Smooth muscle cell (in vitro differentiated cells): ENCODE measurements around the gene TMEM156. TPM values are rescaled to one million over a fixed set of nuclear protein-coding genes. Genes with fewer than 3 reads are reported as not detected.
"Not testable (repeated sequence)": the region's sequence is repeated elsewhere in the genome, so short reads cannot be mapped to it uniquely, and the experiment has no call there.

Experiments
- DNase-seq: peaks from one replicate; lab custom pipeline; 2025; ENCODE audit not compliant: unreplicated experiment; lab: John Stamatoyannopoulos, UW
- H2AFZ ChIP-seq: fragments of 200-600 bp; sonication (generic); 2 replicates; pipeline ENCODE4 v1.6.0; 2016; ENCODE audit warnings: antibody characterized with exemption, low read depth, mild to moderate bottlenecking
- H3F3A ChIP-seq: fragments of 200-600 bp; sonication (generic); 2 replicates; pipeline ENCODE4 v1.6.0; 2017; ENCODE audit warnings: antibody characterized with exemption, low read depth
- H3K27ac ChIP-seq: fragments of 200-600 bp; sonication (generic); 2 replicates; pipeline ENCODE4 v1.5.1; 2016; ENCODE audit warnings: low read depth, mild to moderate bottlenecking
- H3K27me3 ChIP-seq: fragments of 200-600 bp; sonication (generic); 2 replicates; pipeline ENCODE4 v1.6.1; 2016; ENCODE audit warnings: low read depth, mild to moderate bottlenecking
- H3K36me3 ChIP-seq: fragments of 200-600 bp; sonication (generic); 2 replicates; pipeline ENCODE4 v1.5.1; 2016; ENCODE audit warnings: low read depth
- H3K4me1 ChIP-seq: fragments of 200-600 bp; sonication (generic); 2 replicates; pipeline ENCODE4 v1.5.1; 2016; ENCODE audit warnings: low read depth
- H3K4me2 ChIP-seq: fragments of 200-600 bp; sonication (generic); 2 replicates; pipeline ENCODE4 v1.6.0; 2016; ENCODE audit warnings: mild to moderate bottlenecking
- H3K4me3 ChIP-seq: fragments of 200-600 bp; sonication (generic); 2 replicates; pipeline ENCODE4 v1.5.1; 2016; ENCODE audit warnings: mild to moderate bottlenecking
- H3K79me2 ChIP-seq: fragments of 200-600 bp; sonication (generic); 2 replicates; pipeline ENCODE4 v1.6.0; 2016; ENCODE audit warnings: low read depth, mild to moderate bottlenecking
- H3K9ac ChIP-seq: fragments of 200-600 bp; sonication (generic); 2 replicates; pipeline ENCODE4 v1.6.0; 2016; ENCODE audit warnings: low read depth
- H3K9me3 ChIP-seq: fragments of 200-600 bp; sonication (generic); replicated peaks from 2 replicates; pipeline ENCODE4 v1.5.1; 2016; ENCODE audit warnings: low read depth
- H4K20me1 ChIP-seq: fragments of 200-600 bp; sonication (generic); 2 replicates; pipeline ENCODE4 v1.6.0; 2016; ENCODE audit warnings: low read depth
- WGBS: methylation state at CpG from one replicate; pipeline ENCODE4 v1.1.7; 2016; ENCODE audit warnings: low lambda C conversion rate; 5-methylcytosine and 5-hydroxymethylcytosine counted together
- polyA plus RNA-seq: library from polyadenylated mRNA; unstranded; fragments of >200 nt; fragmentation: Nextera tagmentation; extraction: Ambion mirVana; gene quantifications from 2 replicates; pipeline ENCODE4 v1.2.1, GENCODE V29; 2016
- total RNA-seq: library from RNA; depleted of rRNA; stranded (reverse); fragments of >200 nt; gene quantifications from 2 replicates; pipeline ENCODE4 v1.2.3, GENCODE V29; 2014
- TF ChIP-seq, protein P1 (sequence below): fragments of 200-600 bp; sonication (generic); IDR thresholded peaks from 2 replicates; pipeline ENCODE4 v1.5.1; 2017; ENCODE audit warnings: borderline replicate concordance, mild to moderate bottlenecking, antibody characterized with exemption; ENCODE audit not compliant: insufficient read depth, poor library complexity, severe bottlenecking

TMEM156 gene
- total and polyA plus RNA-seq, 2 experiments from 2014 or later: 0.04 TPM; not detected in 1

DNA sequence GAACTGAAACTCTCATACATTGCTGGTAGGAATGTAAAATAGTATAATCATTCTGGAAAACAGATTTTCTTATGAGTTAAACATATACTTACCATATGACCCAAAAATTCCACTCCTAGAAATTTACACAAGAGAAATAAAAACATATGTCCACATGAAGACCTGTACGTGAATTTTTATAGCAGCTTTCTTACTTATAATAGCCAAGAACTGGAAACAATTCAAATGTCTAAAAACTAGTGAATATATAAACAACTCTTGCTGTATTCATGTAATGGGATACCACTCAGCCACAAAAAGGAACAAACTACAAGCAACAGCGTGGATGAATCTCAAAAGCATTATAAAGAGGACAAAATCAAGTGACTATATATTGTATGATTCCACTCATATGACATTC, 27.5 kb downstream of the TMEM156 start:
- no peak overlapping the region for H3K4me2 ChIP-seq
- no peaks in the 10 kb centered on the region for H3K4me1 ChIP-seq
- WGBS: 86% methylated on average over 2 of the region's 2 CpGs
- H3K79me2 ChIP-seq: no peaks in the 10 kb centered on the region
- DNase-seq: no peak
- no peak overlapping the region for H3K27ac ChIP-seq
- no peaks in the 10 kb centered on the region for H4K20me1 ChIP-seq
- H3K9me3 ChIP-seq: no peaks in the 10 kb centered on the region
- TF ChIP-seq, protein P1, sequence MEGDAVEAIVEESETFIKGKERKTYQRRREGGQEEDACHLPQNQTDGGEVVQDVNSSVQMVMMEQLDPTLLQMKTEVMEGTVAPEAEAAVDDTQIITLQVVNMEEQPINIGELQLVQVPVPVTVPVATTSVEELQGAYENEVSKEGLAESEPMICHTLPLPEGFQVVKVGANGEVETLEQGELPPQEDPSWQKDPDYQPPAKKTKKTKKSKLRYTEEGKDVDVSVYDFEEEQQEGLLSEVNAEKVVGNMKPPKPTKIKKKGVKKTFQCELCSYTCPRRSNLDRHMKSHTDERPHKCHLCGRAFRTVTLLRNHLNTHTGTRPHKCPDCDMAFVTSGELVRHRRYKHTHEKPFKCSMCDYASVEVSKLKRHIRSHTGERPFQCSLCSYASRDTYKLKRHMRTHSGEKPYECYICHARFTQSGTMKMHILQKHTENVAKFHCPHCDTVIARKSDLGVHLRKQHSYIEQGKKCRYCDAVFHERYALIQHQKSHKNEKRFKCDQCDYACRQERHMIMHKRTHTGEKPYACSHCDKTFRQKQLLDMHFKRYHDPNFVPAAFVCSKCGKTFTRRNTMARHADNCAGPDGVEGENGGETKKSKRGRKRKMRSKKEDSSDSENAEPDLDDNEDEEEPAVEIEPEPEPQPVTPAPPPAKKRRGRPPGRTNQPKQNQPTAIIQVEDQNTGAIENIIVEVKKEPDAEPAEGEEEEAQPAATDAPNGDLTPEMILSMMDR: no peak
- H3F3A ChIP-seq: no peaks in the 10 kb centered on the region
- H3K9ac ChIP-seq: no peak overlapping the region
- H3K27me3 ChIP-seq: no peaks in the 10 kb centered on the region
- H3K36me3 ChIP-seq: no peaks in the 10 kb centered on the region
- no peak overlapping the region for H3K4me3 ChIP-seq
- no peak overlapping the region for H2AFZ ChIP-seq

DNA sequence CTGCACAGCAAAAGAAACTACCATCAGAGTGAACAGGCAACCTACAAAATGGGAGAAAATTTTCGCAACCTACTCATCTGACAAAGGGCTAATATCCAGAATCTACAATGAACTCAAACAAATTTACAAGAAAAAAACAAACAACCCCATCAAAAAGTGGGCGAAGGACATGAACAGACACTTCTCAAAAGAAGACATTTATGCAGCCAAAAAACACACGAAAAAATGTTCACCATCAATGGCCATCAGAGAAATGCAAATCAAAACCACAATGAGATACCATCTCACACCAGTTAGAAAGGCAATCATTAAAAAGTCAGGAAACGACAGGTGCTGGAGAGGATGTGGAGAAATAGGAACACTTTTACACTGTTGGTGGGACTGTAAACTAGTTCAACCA, 30.2 kb downstream of the TMEM156 start:
- H3K27me3 ChIP-seq, H3K9me3 ChIP-seq, DNase-seq, H3K4me2 ChIP-seq, H3F3A ChIP-seq, H2AFZ ChIP-seq, H3K4me3 ChIP-seq, H3K4me1 ChIP-seq, H4K20me1 ChIP-seq, H3K9ac ChIP-seq, H3K36me3 ChIP-seq, H3K27ac ChIP-seq, H3K79me2 ChIP-seq: not testable (repeated sequence)
- WGBS: 89% methylated on average over 3 of the region's 4 CpGs

DNA sequence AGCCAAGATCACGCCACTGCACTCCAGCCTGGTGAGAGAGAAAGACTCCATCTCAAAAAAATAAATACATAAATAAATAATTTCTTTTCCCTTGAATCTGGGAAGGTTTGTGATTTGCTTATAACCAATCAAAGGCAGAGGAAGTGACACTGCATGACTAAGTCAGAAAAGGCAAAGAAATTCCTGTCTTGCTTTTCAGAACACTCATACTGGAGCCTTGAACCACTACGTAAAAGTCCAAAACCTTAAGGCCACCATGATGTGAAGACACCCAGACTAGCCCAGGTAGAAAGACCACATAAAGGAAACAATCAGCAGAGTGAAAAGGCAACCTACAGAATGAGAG, 36.6 kb downstream of the TMEM156 start:
- no peak for DNase-seq
- TF ChIP-seq, protein P1: no peak
- Histone ChIP-seq H3K9me3 (no peaks in the 10 kb centered on the region), H3K4me2 (no peak overlapping the region), H2AFZ (no peak overlapping the region), H3K4me1 (no peaks in the 10 kb centered on the region), H3K9ac (no peak overlapping the region), H3K27ac (no peak overlapping the region), H3K79me2 (no peaks in the 10 kb centered on the region), H3K4me3 (no peak overlapping the region), H3F3A (no peaks in the 10 kb centered on the region), H4K20me1 (no peaks in the 10 kb centered on the region), H3K27me3 (no peaks in the 10 kb centered on the region), H3K36me3 (no peaks in the 10 kb centered on the region)
- WGBS: 94% methylated on average over 2 of the region's 2 CpGs

DNA sequence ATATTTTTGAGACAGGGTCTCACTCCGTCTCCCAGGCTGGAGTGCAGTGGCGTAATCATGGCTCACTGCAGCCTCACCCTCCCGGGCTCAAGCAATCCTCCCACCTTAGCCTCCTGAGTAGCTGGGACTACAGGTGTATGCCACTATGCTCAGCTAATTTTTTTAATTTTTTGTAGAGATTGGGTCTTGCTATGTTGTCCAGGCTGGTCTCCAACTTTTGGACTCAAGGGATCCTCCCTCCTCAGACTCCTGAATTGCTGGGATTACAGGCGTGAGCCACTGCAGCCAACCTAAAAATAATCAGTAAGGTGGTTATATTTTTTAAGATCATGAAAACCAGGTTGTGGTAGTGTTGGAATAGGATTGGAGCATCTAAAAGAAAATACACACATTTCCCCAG, 38.1 kb downstream of the TMEM156 start:
- Histone ChIP-seq H3K4me2 (no peak overlapping the region), H3K9ac (no peak overlapping the region), H2AFZ (no peak overlapping the region), H3F3A (no peaks in the 10 kb centered on the region), H3K4me3 (no peak overlapping the region), H3K79me2 (no peaks in the 10 kb centered on the region), H3K9me3 (no peaks in the 10 kb centered on the region), H3K27ac (no peak overlapping the region), H3K4me1 (no peaks in the 10 kb centered on the region), H3K27me3 (no peaks in the 10 kb centered on the region), H4K20me1 (no peaks in the 10 kb centered on the region), H3K36me3 (no peaks in the 10 kb centered on the region)
- TF ChIP-seq, protein P1: no peak
- 98% methylated on average over 4 of the region's 4 CpGs for WGBS
- no peak for DNase-seq
